HUES6 (cell line): ENCODE data around the gene RBM24.

Source experiments
- H3K27ac ChIP-seq: 2 replicates; pipeline ENCODE4 v1.7.0; 2013; ENCODE audit warnings: low read depth, mild to moderate bottlenecking, low read length, inconsistent platforms
- H3K27me3 ChIP-seq: 2 replicates; pipeline ENCODE4 v1.6.1; 2013; ENCODE audit warnings: low read length; ENCODE audit not compliant: control insufficient read depth, insufficient read depth
- H3K36me3 ChIP-seq: 2 replicates; pipeline ENCODE4 v1.6.1; 2013; ENCODE audit warnings: low read length; ENCODE audit not compliant: control insufficient read depth, insufficient read depth
- H3K4me1 ChIP-seq: 2 replicates; pipeline ENCODE4 v1.6.1; 2013; ENCODE audit warnings: low read length; ENCODE audit not compliant: control insufficient read depth, insufficient read depth
- H3K4me3 ChIP-seq: 2 replicates; pipeline ENCODE4 v1.5.1; 2013; ENCODE audit warnings: low read depth, low read length
- H3K9ac ChIP-seq: one replicate; pipeline ENCODE4 v1.6.1; 2013; ENCODE audit warnings: mild to moderate bottlenecking, low read length
- H3K9me3 ChIP-seq: 2 replicates; pipeline ENCODE4 v1.6.1; 2013; ENCODE audit warnings: low read depth, low read length; ENCODE audit not compliant: control insufficient read depth, insufficient read depth

The RBM24 gene

GRCh38 chr6:17291778-17292177 lies 10.6 kb downstream of the RBM24 start:
- Histone ChIP-seq H3K4me3 (no peak overlapping the region), H3K9ac (no peak overlapping the region), H3K9me3 (no peaks in the 10 kb centered on the region), H3K36me3 (no peaks in the 10 kb centered on the region; the same call in 1 of the 2 replicates), H3K27me3 (no peaks in the 10 kb centered on the region), H3K4me1 (no peaks in the 10 kb centered on the region), H3K27ac (no peak overlapping the region)

- H3K27me3 ChIP-seq: no peaks in the 10 kb centered on the region
- H3K4me1 ChIP-seq: no peaks in the 10 kb centered on the region
- no peak overlapping the region for H3K9ac ChIP-seq
- H3K27ac ChIP-seq: no peak overlapping the region
- no peak overlapping the region for H3K4me3 ChIP-seq
- H3K9me3 ChIP-seq: no peaks in the 10 kb centered on the region
- no peaks in the 10 kb centered on the region; the same call in 1 of the 2 replicates for H3K36me3 ChIP-seq
Observed at GRCh38 chr6:17292600-17293133, 11.5 kb downstream of the RBM24 start.

- Histone ChIP-seq H3K27ac (no peak overlapping the region), H3K9me3 (no peaks in the 10 kb centered on the region), H3K27me3 (no peaks in the 10 kb centered on the region), H3K9ac (no peak overlapping the region), H3K36me3 (no peaks in the 10 kb centered on the region; the same call in 1 of the 2 replicates), H3K4me1 (no peaks in the 10 kb centered on the region), H3K4me3 (no peak overlapping the region)
Observed at GRCh38 chr6:17293395-17293794, 12.2 kb downstream of the RBM24 start.

- Histone ChIP-seq H3K4me3 (no peak overlapping the region), H3K9me3 (no peaks in the 10 kb centered on the region; the same call in 1 of the 2 replicates), H3K27me3 (no peaks in the 10 kb centered on the region), H3K27ac (no peak overlapping the region), H3K4me1 (no peaks in the 10 kb centered on the region), H3K36me3 (no peaks in the 10 kb centered on the region; the same call in 1 of the 2 replicates), H3K9ac (no peak overlapping the region)
Observed at GRCh38 chr6:17297271-17298080, 16.3 kb downstream of the RBM24 start.

- H3K4me1 ChIP-seq: no peaks in the 10 kb centered on the region
- H3K27me3 ChIP-seq: no peaks in the 10 kb centered on the region
- H3K36me3 ChIP-seq: no peaks in the 10 kb centered on the region
- H3K9ac ChIP-seq: no peak overlapping the region
- no peaks in the 10 kb centered on the region; the same call in 1 of the 2 replicates for H3K9me3 ChIP-seq
- no peak overlapping the region for H3K4me3 ChIP-seq
- H3K27ac ChIP-seq: no peak overlapping the region
Observed at GRCh38 chr6:17298257-17298656, 17.1 kb downstream of the RBM24 start.

GRCh38 chr6:17299222-17299621 lies 18.1 kb downstream of the RBM24 start:
- Histone ChIP-seq H3K9ac (no peak overlapping the region), H3K4me3 (no peak overlapping the region), H3K4me1 (no peaks in the 10 kb centered on the region), H3K36me3 (no peaks in the 10 kb centered on the region), H3K27ac (no peak overlapping the region), H3K27me3 (no peaks in the 10 kb centered on the region), H3K9me3 (no peaks in the 10 kb centered on the region; the same call in 1 of the 2 replicates)

- no peaks in the 10 kb centered on the region for H3K4me1 ChIP-seq
- H3K9ac ChIP-seq: no peak overlapping the region
- H3K9me3 ChIP-seq: no peaks in the 10 kb centered on the region; the same call in 1 of the 2 replicates
- no peaks in the 10 kb centered on the region for H3K27me3 ChIP-seq
- no peak overlapping the region for H3K27ac ChIP-seq
- no peak overlapping the region for H3K4me3 ChIP-seq
- no peaks in the 10 kb centered on the region for H3K36me3 ChIP-seq
Observed at GRCh38 chr6:17299750-17300149, 18.6 kb downstream of the RBM24 start.

- H3K36me3 ChIP-seq: no peaks in the 10 kb centered on the region
- no peaks in the 10 kb centered on the region for H3K27me3 ChIP-seq
- H3K4me1 ChIP-seq: peaks cover 6% of the 10 kb centered on the region; the same call in 1 of the 2 replicates
- no peak overlapping the region for H3K9ac ChIP-seq
- H3K9me3 ChIP-seq: no peaks in the 10 kb centered on the region; the same call in 1 of the 2 replicates
- no peak overlapping the region for H3K4me3 ChIP-seq
- H3K27ac ChIP-seq: no peak overlapping the region
Observed at GRCh38 chr6:17300637-17301036, 19.5 kb downstream of the RBM24 start.

- Histone ChIP-seq H3K27ac (no peak overlapping the region), H3K27me3 (no peaks in the 10 kb centered on the region), H3K4me1 (peaks cover 9% of the 10 kb centered on the region; the same call in 1 of the 2 replicates), H3K36me3 (no peaks in the 10 kb centered on the region), H3K9me3 (no peaks in the 10 kb centered on the region; the same call in 1 of the 2 replicates), H3K4me3 (no peak overlapping the region), H3K9ac (no peak overlapping the region)
Observed at GRCh38 chr6:17303444-17303843, 22.3 kb downstream of the RBM24 start.

GRCh38 chr6:17305219-17306001 lies 24.2 kb downstream of the RBM24 start:
- no peaks in the 10 kb centered on the region for H3K36me3 ChIP-seq
- H3K4me1 ChIP-seq: peaks cover 9% of the 10 kb centered on the region; the same call in 1 of the 2 replicates
- peak overlapping the region; percentile 32; the same call in 1 of the 2 replicates for H3K4me3 ChIP-seq
- no peak overlapping the region for H3K27ac ChIP-seq
- H3K9ac ChIP-seq: no peak overlapping the region
- no peaks in the 10 kb centered on the region for H3K27me3 ChIP-seq
- H3K9me3 ChIP-seq: no peaks in the 10 kb centered on the region; the same call in 1 of the 2 replicates
